ENCODE measurements around the gene ZNF630.
"Not testable (repeated sequence)": the region's sequence is repeated elsewhere in the genome, so short reads cannot be mapped to it uniquely, and the experiment has no call there.

ZNF630 gene

GRCh38 chrX:48071064-48071985 lies at the start of gene ZNF630:
ZNF630 (minus strand) TSS chrX:48071640; CDS start chrX:48066886, 4,754 bp downstream.
- in situ Hi-C loops (cut with MboI; ENCODE audit: low sequenced_read_pairs, unreplicated experiment), result no loop called here
- peak; percentile 81 for DNase-seq (ENCODE audit: low spot score)
- no peak for TF ChIP-seq CTCF (IDR thresholded peaks at IDR 0.05; ENCODE audit: borderline replicate concordance, control extremely low read depth, extremely low read depth, insufficient read depth, missing control alignments)

GRCh38 chrX:48107717-48108116 lies 36.3 kb upstream of the ZNF630 start:
- in situ Hi-C loops (cut with MboI; ENCODE audit: low sequenced_read_pairs, unreplicated experiment), result no loop called here
- TF ChIP-seq CTCF (IDR thresholded peaks at IDR 0.05; ENCODE audit: borderline replicate concordance, control extremely low read depth, extremely low read depth, insufficient read depth, missing control alignments), result no peak
- DNase-seq (ENCODE audit: low spot score), result no peak

- in situ Hi-C loops (cut with MboI; ENCODE audit: low sequenced_read_pairs, unreplicated experiment), result no loop called here
- DNase-seq (ENCODE audit: low spot score), result no peak
Measured at GRCh38 chrX:48102874-48103374, 31.5 kb upstream of the ZNF630 start.

GRCh38 chrX:48101443-48101842 lies 30.0 kb upstream of the ZNF630 start:
- in situ Hi-C loops (cut with MboI; ENCODE audit: low sequenced_read_pairs, unreplicated experiment), result no loop called here
- DNase-seq (ENCODE audit: low spot score), result no peak
- TF ChIP-seq CTCF (IDR thresholded peaks at IDR 0.05; ENCODE audit: borderline replicate concordance, control extremely low read depth, extremely low read depth, insufficient read depth, missing control alignments), result no peak

More at GRCh38 chrX:48102874-48103374, 31.5 kb upstream of the ZNF630 start:
- no peak for TF ChIP-seq CTCF (IDR thresholded peaks at IDR 0.05; ENCODE audit: borderline replicate concordance, control extremely low read depth, extremely low read depth, insufficient read depth, missing control alignments)

GRCh38 chrX:48092558-48092957 lies 21.1 kb upstream of the ZNF630 start:
- not testable (repeated sequence) for DNase-seq (ENCODE audit: low spot score)
- in situ Hi-C loops (cut with MboI; ENCODE audit: low sequenced_read_pairs, unreplicated experiment), result loop anchor here (25.0 kb wide), 2 partner anchors 105 to 370 kb away; partner anchors contain the start of gene SLC38A5

- no peak for TF ChIP-seq CTCF (IDR thresholded peaks at IDR 0.05; ENCODE audit: borderline replicate concordance, control extremely low read depth, extremely low read depth, insufficient read depth, missing control alignments)
- no peak for DNase-seq (ENCODE audit: low spot score)
- in situ Hi-C loops (cut with MboI; ENCODE audit: low sequenced_read_pairs, unreplicated experiment), result loop anchor here (25.0 kb wide), 2 partner anchors 103 to 372 kb away; partner anchors contain the start of gene SLC38A5
Measured at GRCh38 chrX:48090123-48090522, 18.7 kb upstream of the ZNF630 start.

- in situ Hi-C loops (cut with MboI; ENCODE audit: low sequenced_read_pairs, unreplicated experiment), result loop anchor here (25.0 kb wide), 2 partner anchors 99 to 376 kb away; partner anchors contain the start of gene SLC38A5
- DNase-seq (ENCODE audit: low spot score), result no peak
- no peak for TF ChIP-seq CTCF (IDR thresholded peaks at IDR 0.05; ENCODE audit: borderline replicate concordance, control extremely low read depth, extremely low read depth, insufficient read depth, missing control alignments)
Measured at GRCh38 chrX:48086082-48086481, 14.6 kb upstream of the ZNF630 start.
